ENCODE data around the gene SLC8A1.

SLC8A1 gene

GRCh38 chr2:40200366-40200915 is 251.4 kb downstream of the SLC8A1 start:
- DNase-seq (ENCODE audit: extremely low read depth, insufficient read length): no peak
- Histone ChIP-seq H3K36me3 (ENCODE audit: control insufficient read depth, insufficient read depth, low read length) (no peaks in the 10 kb centered on the region), H3K4me3 (replicated peaks; ENCODE audit: low read depth, low read length) (no peak overlapping the region), H3K27me3 (replicated peaks; ENCODE audit: control insufficient read depth, insufficient read depth, low read length) (no peaks in the 10 kb centered on the region)
- no peak for TF ChIP-seq CTCF (IDR thresholded peaks at IDR 0.05; ENCODE audit: insufficient read depth, low read length, poor library complexity, severe bottlenecking)

- DNase-seq (ENCODE audit: extremely low read depth, insufficient read length): no peak
- no peaks in the 10 kb centered on the region for H3K36me3 ChIP-seq (ENCODE audit: control insufficient read depth, insufficient read depth, low read length)
These were observed 252.1 kb downstream of the SLC8A1 start for GRCh38 chr2:40199771-40200170.

GRCh38 chr2:40197121-40197520 is 254.8 kb downstream of the SLC8A1 start:
- TF ChIP-seq CTCF (IDR thresholded peaks at IDR 0.05; ENCODE audit: insufficient read depth, low read length, poor library complexity, severe bottlenecking): no peak
- H3K27me3 ChIP-seq (replicated peaks; ENCODE audit: control insufficient read depth, insufficient read depth, low read length): no peaks in the 10 kb centered on the region
- no peaks in the 10 kb centered on the region for H3K36me3 ChIP-seq (ENCODE audit: control insufficient read depth, insufficient read depth, low read length)
- DNase-seq (ENCODE audit: extremely low read depth, insufficient read length): no peak
- H3K4me3 ChIP-seq (replicated peaks; ENCODE audit: low read depth, low read length): no peak overlapping the region

More at GRCh38 chr2:40199771-40200170, 252.1 kb downstream of the SLC8A1 start:
- Histone ChIP-seq H3K27me3 (replicated peaks; ENCODE audit: control insufficient read depth, insufficient read depth, low read length) (no peaks in the 10 kb centered on the region), H3K4me3 (replicated peaks; ENCODE audit: low read depth, low read length) (no peak overlapping the region)
- no peak for TF ChIP-seq CTCF (IDR thresholded peaks at IDR 0.05; ENCODE audit: insufficient read depth, low read length, poor library complexity, severe bottlenecking)

GRCh38 chr2:40193670-40194026 is 258.2 kb downstream of the SLC8A1 start:
- no peaks in the 10 kb centered on the region for H3K36me3 ChIP-seq (ENCODE audit: control insufficient read depth, insufficient read depth, low read length)
- no peak overlapping the region for H3K4me3 ChIP-seq (replicated peaks; ENCODE audit: low read depth, low read length)
- TF ChIP-seq CTCF (IDR thresholded peaks at IDR 0.05; ENCODE audit: insufficient read depth, low read length, poor library complexity, severe bottlenecking): no peak
- DNase-seq (ENCODE audit: extremely low read depth, insufficient read length): no peak
- H3K27me3 ChIP-seq (replicated peaks; ENCODE audit: control insufficient read depth, insufficient read depth, low read length): no peaks in the 10 kb centered on the region

- no peaks in the 10 kb centered on the region for H3K36me3 ChIP-seq (ENCODE audit: control insufficient read depth, insufficient read depth, low read length)
- no peak for DNase-seq (ENCODE audit: extremely low read depth, insufficient read length)
- no peak for TF ChIP-seq CTCF (IDR thresholded peaks at IDR 0.05; ENCODE audit: insufficient read depth, low read length, poor library complexity, severe bottlenecking)
These were observed 258.8 kb downstream of the SLC8A1 start for GRCh38 chr2:40192864-40193669.

More at GRCh38 chr2:40192864-40193669, 258.8 kb downstream of the SLC8A1 start:
- no peaks in the 10 kb centered on the region for H3K27me3 ChIP-seq (replicated peaks; ENCODE audit: control insufficient read depth, insufficient read depth, low read length)
- H3K4me3 ChIP-seq (replicated peaks; ENCODE audit: low read depth, low read length): no peak overlapping the region
